Panc1 (cell line): Measurements from ENCODE around the gene EPHX1. TPM values are rescaled to one million over a fixed set of nuclear protein-coding genes. Genes with fewer than 3 reads are reported as not detected.

Experiments used
- ATAC-seq: fragments of 200-7000 bp; cut with Tn5 transposase; 2 replicates; pipeline ENCODE4 v1.9.1; 2020; ENCODE audit warnings: mild to moderate bottlenecking, moderate library complexity
- BruUV-seq: library from RNA; stranded (reverse); fragments of 400-500 nt; replicated peaks from 2 replicates; lab custom pipeline; 2021; lab: Mats Ljungman, UMichigan
- CTCF ChIA-PET: fragments of 300-600 bp; sonication (Branson Sonifier 250); formaldehyde crosslinking; loops from one replicate; lab custom pipeline; 2022; ENCODE audit warnings: antibody characterized with exemption; lab: Charles Lee
- POLR2A ChIA-PET: fragments of 300-600 bp; sonication (Branson Sonifier 250); formaldehyde crosslinking; loops from one replicate; lab custom pipeline; 2022; ENCODE audit warnings: antibody characterized with exemption; lab: Charles Lee
- DNase-seq: peaks from one replicate; pipeline ENCODE4 v3.0.0-alpha.2; 2010; ENCODE audit warnings: low read depth, low spot score
- H3K27ac ChIP-seq: 2 replicates; pipeline ENCODE4 v1.5.1; 2011; ENCODE audit warnings: mild to moderate bottlenecking, low read length, inconsistent platforms
- H3K27me3 ChIP-seq: fragments of 200-500 bp; sonication (Bioruptor generic); 2 replicates; pipeline ENCODE4 v1.6.0; 2014; ENCODE audit warnings: low read length, inconsistent platforms; ENCODE audit not compliant: control insufficient read depth, insufficient read depth
- H3K36me3 ChIP-seq: fragments of 200-500 bp; sonication (Bioruptor generic); 2 replicates; pipeline ENCODE4 v1.5.1; 2014; ENCODE audit warnings: inconsistent platforms, mild to moderate bottlenecking, low read length, moderate library complexity; ENCODE audit not compliant: control insufficient read depth, insufficient read depth
- H3K4me1 ChIP-seq: 2 replicates; pipeline ENCODE4 v1.5.1; 2011; ENCODE audit warnings: inconsistent platforms, mild to moderate bottlenecking, low read length, moderate library complexity; ENCODE audit not compliant: control insufficient read depth, insufficient read depth
- H3K4me3 ChIP-seq, 2 experiments: 2 replicates each; pipeline ENCODE4 v1.5.1; 2011 to 2012; ENCODE audit warnings: low read depth in 2 of 2, low read length in 2 of 2, mild to moderate bottlenecking in 2 of 2, inconsistent platforms in 1 of 2, moderate library complexity in 1 of 2
- H3K9me3 ChIP-seq: fragments of 200-500 bp; sonication (Bioruptor generic); 2 replicates; pipeline ENCODE4 v1.5.1; 2014; ENCODE audit warnings: low read depth, mild to moderate bottlenecking, inconsistent platforms, low read length, moderate library complexity; ENCODE audit not compliant: control insufficient read depth, insufficient read depth
- CTCF ChIP-seq: fragments of 450-650 bp; IDR thresholded peaks from 2 replicates; pipeline ENCODE4 v1.5.1; 2017; ENCODE audit warnings: mild to moderate bottlenecking
- POLR2AphosphoS5 ChIP-seq: IDR thresholded peaks from 2 replicates; pipeline ENCODE4 v1.6.1; 2012; ENCODE audit warnings: mild to moderate bottlenecking, low read depth, low read length, moderate library complexity
- REST ChIP-seq, 2 experiments: IDR thresholded peaks; 2 replicates each; pipeline ENCODE4 v1.6.1; 2011 to 2012; ENCODE audit warnings: low read depth in 2 of 2, control low read depth in 1 of 2, low read length in 1 of 2, mild to moderate bottlenecking in 1 of 2, moderate library complexity in 1 of 2; ENCODE audit not compliant: insufficient read depth in 1 of 2
- SIN3A ChIP-seq: IDR thresholded peaks from 2 replicates; pipeline ENCODE4 v1.6.1; 2012; ENCODE audit warnings: low read depth, mild to moderate bottlenecking, low read length, moderate library complexity, borderline replicate concordance; ENCODE audit not compliant: insufficient read depth
- TCF7L2 ChIP-seq: IDR thresholded peaks from 2 replicates; pipeline ENCODE4 v1.6.1; 2011; ENCODE audit warnings: mild to moderate bottlenecking, low read depth, low read length, inconsistent platforms
- in situ Hi-C: cut with HindIII; loops from 2 replicates; pipeline ENCODE4 v1.10.0; 2016; ENCODE audit warnings: low sequenced_read_pairs, low pct_unique_long_range_greater_than_20kb
- intact Hi-C: fragments of 100-400 bp; cut with micrococcal nuclease; formaldehyde crosslinking; loops from one replicate; pipeline ENCODE4 v1.10.0; 2022; ENCODE audit not compliant: unreplicated experiment
- total RNA-seq: library from RNA; stranded (reverse); gene quantifications from one replicate; pipeline ENCODE4 v1.2.1, GENCODE V29; 2021; ENCODE audit not compliant: unreplicated experiment

The EPHX1 gene
- total RNA-seq, 1 experiment from 2014 or later, result 76.4 TPM

- in situ Hi-C loops (no loop called here), intact Hi-C loops (no loop called here)
- no peaks in the 10 kb centered on the region for H3K36me3 ChIP-seq
- no peak for TF ChIP-seq SIN3A
- no peak for TF ChIP-seq POLR2AphosphoS5
- TF ChIP-seq CTCF, result no peak
- TF ChIP-seq REST (IDR thresholded peaks at IDR 0.05; ENCODE audit: insufficient read depth in 1 of 2, low read depth in 2 of 2, low read length in 1 of 2), result no peak
- TF ChIP-seq TCF7L2, result no peak
- ChIA-PET CTCF (no interaction called here), POLR2A (no interaction called here)
- ATAC-seq (no peak), DNase-seq (no peak)
- no peak overlapping the region for H3K4me3 ChIP-seq
- no peaks in the 10 kb centered on the region for H3K9me3 ChIP-seq
- H3K27ac ChIP-seq, result no peak overlapping the region
- no TSS peak for BruUV-seq
- peaks cover 56% of the 10 kb centered on the region for H3K4me1 ChIP-seq
- H3K27me3 ChIP-seq, result no peaks in the 10 kb centered on the region
These were observed 5.7 kb downstream of the EPHX1 start for GRCh38 chr1:225815526-225816178.

GRCh38 chr1:225816643-225817538 is 7.0 kb downstream of the EPHX1 start:
- BruUV-seq, result no TSS peak
- no peak overlapping the region for H3K4me3 ChIP-seq
- in situ Hi-C loops, result no loop called here

More at GRCh38 chr1:225816643-225817538, 7.0 kb downstream of the EPHX1 start:
- no peaks in the 10 kb centered on the region for H3K9me3 ChIP-seq
- H3K27ac ChIP-seq, result peak overlapping the region; percentile 77
- peak; percentile 23 for ATAC-seq
- CTCF ChIA-PET, result interaction anchor here (0.6 kb wide), 1 partner anchor 108 kb away, joined by 3 read pairs; no protein-coding TSS in a partner anchor
- peaks cover 46% of the 10 kb centered on the region for H3K4me1 ChIP-seq
- intact Hi-C loops, result no loop called here
- POLR2A ChIA-PET, result interaction anchor here (0.6 kb wide), 1 partner anchor 355 kb away, joined by 3 read pairs; no protein-coding TSS in a partner anchor
- no peaks in the 10 kb centered on the region for H3K36me3 ChIP-seq
- H3K27me3 ChIP-seq, result no peaks in the 10 kb centered on the region
- DNase-seq, result no peak
- TF ChIP-seq POLR2AphosphoS5, result no peak
- no peak for TF ChIP-seq CTCF
- TF ChIP-seq REST (IDR thresholded peaks at IDR 0.05; ENCODE audit: insufficient read depth in 1 of 2, low read depth in 2 of 2, low read length in 1 of 2), result no peak
- no peak for TF ChIP-seq TCF7L2
- TF ChIP-seq SIN3A, result no peak
